ENCODE results near the gene SLC5A5. TPM values are rescaled to one million over a fixed set of nuclear protein-coding genes. Genes with fewer than 3 reads are reported as not detected.

Gene SLC5A5
- total RNA-seq, 4 donors from 2014 or later = not detected

DNA sequence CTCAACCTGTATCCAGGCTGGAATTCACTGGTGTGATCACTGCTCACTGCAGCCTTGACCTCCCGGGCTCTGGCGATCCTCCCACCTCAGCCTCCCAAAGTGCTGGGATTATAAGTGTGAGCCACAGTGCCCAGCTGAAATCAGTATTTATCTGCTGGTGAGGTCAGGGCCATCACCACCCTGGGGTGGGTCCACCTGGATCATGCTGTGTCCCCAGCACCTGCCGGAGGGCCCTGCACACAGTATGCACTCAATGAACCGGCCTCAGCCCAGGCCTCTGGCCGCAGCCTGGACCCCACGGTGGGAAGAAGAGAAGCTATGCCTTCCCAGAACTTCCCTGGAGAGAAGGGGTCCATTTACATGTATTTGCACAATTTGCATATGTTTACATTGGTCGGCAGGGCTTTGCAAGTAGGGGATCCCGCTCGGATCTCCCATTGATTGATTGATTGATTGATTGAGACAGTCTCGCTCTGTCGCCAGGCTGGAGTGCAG, 2.6 kb upstream of the SLC5A5 start:
- WGBS = 59% methylated on average over 11 of the region's 11 CpGs
- Histone ChIP-seq H3K4me1 (peaks cover 29% of the 10 kb centered on the region), H3K27ac (no peak overlapping the region), H3K36me3 (peaks cover 17% of the 10 kb centered on the region), H3K4me3 (no peak overlapping the region), H3K27me3 (peaks cover 53% of the 10 kb centered on the region), H3K9me3 (no peaks in the 10 kb centered on the region)
- no peak for TF ChIP-seq EP300 (IDR thresholded peaks at IDR 0.05)
- no peak for DNase-seq (ENCODE audit: low spot score in 2 of 2)

- no peak overlapping the region for H3K27ac ChIP-seq
- H3K9me3 ChIP-seq = no peaks in the 10 kb centered on the region
- WGBS = 63% methylated on average over 9 of the region's 10 CpGs
- TF ChIP-seq POLR2AphosphoS5 (IDR thresholded peaks at IDR 0.05) (no peak), EP300 (IDR thresholded peaks at IDR 0.05) (no peak), POLR2A (IDR thresholded peaks at IDR 0.05) (no peak), CTCF (IDR thresholded peaks at IDR 0.05) (no peak)
- peaks cover 61% of the 10 kb centered on the region for H3K27me3 ChIP-seq
- H3K4me1 ChIP-seq = peaks cover 26% of the 10 kb centered on the region
- no peak overlapping the region for H3K4me3 ChIP-seq
- DNase-seq (ENCODE audit: low spot score in 2 of 2) = no peak
- H3K36me3 ChIP-seq = no peaks in the 10 kb centered on the region
Measured at GRCh38 chr19:17871032-17871877, 490 bp upstream of the SLC5A5 start.

GRCh38 chr19:17872251-17873001, 681 bp downstream of the SLC5A5 start:
- H3K27ac ChIP-seq = no peak overlapping the region
- DNase-seq (ENCODE audit: low spot score in 2 of 2) = no peak
- TF ChIP-seq CTCF (IDR thresholded peaks at IDR 0.05) (no peak), POLR2AphosphoS5 (IDR thresholded peaks at IDR 0.05) (no peak), POLR2A (IDR thresholded peaks at IDR 0.05) (no peak), EP300 (IDR thresholded peaks at IDR 0.05) (no peak)
- H3K4me1 ChIP-seq = peaks cover 26% of the 10 kb centered on the region
- no peaks in the 10 kb centered on the region for H3K9me3 ChIP-seq
- H3K36me3 ChIP-seq = no peaks in the 10 kb centered on the region
- H3K4me3 ChIP-seq = peak overlapping the region; percentile 19
- WGBS = 5% methylated on average over 21 of the region's 61 CpGs
- peaks cover 66% of the 10 kb centered on the region for H3K27me3 ChIP-seq

GRCh38 chr19:17873786-17874757, 2.3 kb downstream of the SLC5A5 start:
- peaks cover 69% of the 10 kb centered on the region for H3K27me3 ChIP-seq
- peaks cover 26% of the 10 kb centered on the region for H3K4me1 ChIP-seq
- TF ChIP-seq CTCF (IDR thresholded peaks at IDR 0.05) (no peak), POLR2A (IDR thresholded peaks at IDR 0.05) (no peak), POLR2AphosphoS5 (IDR thresholded peaks at IDR 0.05) (no peak), EP300 (IDR thresholded peaks at IDR 0.05) (no peak)
- no peak for DNase-seq (ENCODE audit: low spot score in 2 of 2)
- no peaks in the 10 kb centered on the region for H3K9me3 ChIP-seq
- no peaks in the 10 kb centered on the region for H3K36me3 ChIP-seq
- peak overlapping the region; percentile 36 for H3K4me3 ChIP-seq
- WGBS = 15% methylated on average over 35 of the region's 63 CpGs
- H3K27ac ChIP-seq = no peak overlapping the region

DNA sequence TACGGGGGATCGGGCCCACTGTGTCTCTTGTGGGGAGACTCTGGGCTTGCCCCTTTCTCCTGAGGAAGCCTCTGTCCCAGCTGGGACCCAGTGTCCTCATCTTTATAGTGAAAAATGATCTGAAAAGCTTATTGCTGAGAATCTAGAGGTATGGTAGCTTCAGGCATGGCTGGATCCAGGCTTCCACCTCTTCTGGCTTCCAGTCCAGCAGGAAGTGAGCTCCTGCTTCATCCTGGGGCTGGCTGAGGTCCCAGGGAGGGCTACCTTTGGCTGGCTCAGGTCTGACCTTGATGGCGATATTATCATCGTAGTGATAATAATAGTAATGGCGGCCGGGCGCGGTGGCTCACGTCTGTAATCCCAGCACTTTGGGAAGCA, 3.0 kb downstream of the SLC5A5 start:
- peaks cover 26% of the 10 kb centered on the region for H3K4me1 ChIP-seq
- no peak for TF ChIP-seq POLR2AphosphoS5 (IDR thresholded peaks at IDR 0.05)
- no peak for TF ChIP-seq CTCF (IDR thresholded peaks at IDR 0.05)
- TF ChIP-seq EP300 (IDR thresholded peaks at IDR 0.05) = no peak
- no peak for TF ChIP-seq POLR2A (IDR thresholded peaks at IDR 0.05)
- no peak for DNase-seq (ENCODE audit: low spot score in 2 of 2)
- 84% methylated on average over 7 of the region's 9 CpGs for WGBS
- H3K27me3 ChIP-seq = peaks cover 62% of the 10 kb centered on the region
- no peaks in the 10 kb centered on the region for H3K9me3 ChIP-seq
- no peak overlapping the region for H3K27ac ChIP-seq
- no peak overlapping the region for H3K4me3 ChIP-seq
- H3K36me3 ChIP-seq = no peaks in the 10 kb centered on the region

Data from suprapubic skin (tissue), 4 donors.